HG02588 (cell line): ENCODE data around the gene CABS1.

ENCODE experiments used
- ATAC-seq: cut with Tn5 transposase; IDR thresholded peaks from one replicate; pipeline ENCODE4 v1.9.1; 2021; ENCODE audit warnings: mild to moderate bottlenecking, moderate library complexity; ENCODE audit not compliant: unreplicated experiment

CABS1 gene

GRCh38 chr4:70380578-70380977 is 45.8 kb downstream of the CABS1 start:
- ATAC-seq, result no peak

GRCh38 chr4:70382691-70383181 is 48.0 kb downstream of the CABS1 start, which contains the start of gene SMR3B:
Gene SMR3B, plus strand, starts transcription at chr4:70383131. Its CDS starts 1,380 bp downstream, at chr4:70384511.
- no peak for ATAC-seq
